Bronchial epithelial cell (primary cell): ENCODE data around the gene DCHS1. TPM values are rescaled to one million over a fixed set of nuclear protein-coding genes. Genes with fewer than 3 reads are reported as not detected.

Experiments
- DNase-seq: peaks from one replicate; pipeline ENCODE4 v3.0.0-alpha.2; 2010; ENCODE audit warnings: low read depth
- FAIRE-seq: peaks from 2 replicates; lab custom pipeline; 2011; peaks lifted over from hg19 to GRCh38; lab: Jason Lieb, UNC
- H3K27me3 ChIP-seq: 2 replicates; pipeline ENCODE4 v1.5.1; 2011; ENCODE audit warnings: low read length; ENCODE audit not compliant: control insufficient read depth, insufficient read depth
- H3K36me3 ChIP-seq: 2 replicates; pipeline ENCODE4 v1.5.1; 2011; ENCODE audit warnings: low read length; ENCODE audit not compliant: control insufficient read depth, insufficient read depth
- H3K4me3 ChIP-seq: 2 replicates; pipeline ENCODE4 v1.5.1; 2011; ENCODE audit warnings: mild to moderate bottlenecking, low read depth, low read length, control low read depth
- CTCF ChIP-seq: IDR thresholded peaks from 2 replicates; pipeline ENCODE4 v1.5.1; 2011; ENCODE audit warnings: mild to moderate bottlenecking, moderate library complexity, low read length, control low read depth, inconsistent platforms; ENCODE audit not compliant: insufficient read depth, severe bottlenecking
- total RNA-seq: library from RNA; depleted of rRNA; stranded (reverse); fragments of >200 nt; gene quantifications from 2 replicates; pipeline ENCODE4 v1.2.1, GENCODE V29; 2014

Gene DCHS1
- total RNA-seq, 1 donor from 2014 or later, result 0.26 TPM

DNA sequence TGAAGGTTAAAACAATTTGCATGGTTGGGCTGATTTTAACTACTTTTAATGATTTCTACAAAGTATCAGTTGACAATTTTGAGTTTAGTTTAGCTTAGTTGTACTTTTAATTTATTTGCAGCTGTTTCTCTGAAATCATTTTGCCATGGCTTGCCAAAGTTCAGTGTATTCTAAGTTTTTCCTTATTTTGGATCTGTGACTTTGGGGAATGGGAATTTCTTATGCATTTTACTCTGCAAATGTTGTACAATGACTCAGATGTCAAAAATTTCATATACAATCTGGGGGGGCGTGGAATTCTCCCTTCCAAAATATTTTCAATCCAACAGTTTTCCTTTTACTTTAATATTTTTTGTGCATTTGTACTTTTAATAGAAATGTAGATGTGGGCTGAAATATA is 8.9 kb upstream of the DCHS1 start:
- no peak for FAIRE-seq
- DNase-seq, result no peak
- no peaks in the 10 kb centered on the region for H3K36me3 ChIP-seq
- no peaks in the 10 kb centered on the region for H3K27me3 ChIP-seq
- no peak for TF ChIP-seq CTCF
- no peak overlapping the region for H3K4me3 ChIP-seq

- Histone ChIP-seq H3K4me3 (no peak overlapping the region), H3K36me3 (no peaks in the 10 kb centered on the region), H3K27me3 (no peaks in the 10 kb centered on the region)
- FAIRE-seq (peak; percentile 64), DNase-seq (no peak)
- TF ChIP-seq CTCF, result no peak
Measured at GRCh38 chr11:6663794-6664469, 8.3 kb upstream of the DCHS1 start.

DNA sequence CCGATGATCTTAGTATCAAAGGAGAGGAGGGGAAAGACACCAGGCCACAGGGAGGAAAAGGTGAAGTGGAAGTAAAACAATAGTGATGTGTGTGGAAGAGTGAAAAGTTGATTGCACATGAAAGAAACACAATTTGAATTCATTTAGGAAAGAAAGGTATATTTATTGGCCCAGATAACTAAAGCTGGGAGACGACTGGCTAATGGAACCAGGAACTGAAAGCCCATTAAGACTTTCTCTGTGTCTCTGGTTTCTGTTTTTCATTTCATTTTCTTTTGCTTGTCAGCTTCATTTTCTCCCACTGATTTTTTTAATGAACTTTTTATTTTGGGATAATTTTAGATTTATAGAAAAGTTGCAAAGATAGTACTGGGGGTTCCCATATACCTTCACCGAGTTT is 5.1 kb upstream of the DCHS1 start:
- DNase-seq, result no peak
- no peaks in the 10 kb centered on the region for H3K36me3 ChIP-seq
- H3K27me3 ChIP-seq, result peaks cover 2% of the 10 kb centered on the region
- FAIRE-seq, result no peak
- H3K4me3 ChIP-seq, result no peak overlapping the region
- TF ChIP-seq CTCF, result no peak

GRCh38 chr11:6658647-6659046 is 3.0 kb upstream of the DCHS1 start:
- Histone ChIP-seq H3K36me3 (no peaks in the 10 kb centered on the region), H3K27me3 (peaks cover 17% of the 10 kb centered on the region), H3K4me3 (no peak overlapping the region)
- no peak for TF ChIP-seq CTCF
- DNase-seq, result no peak
- no peak for FAIRE-seq

GRCh38 chr11:6657346-6657745 is 1.7 kb upstream of the DCHS1 start:
- H3K36me3 ChIP-seq, result no peaks in the 10 kb centered on the region
- peaks cover 20% of the 10 kb centered on the region for H3K27me3 ChIP-seq
- no peak overlapping the region for H3K4me3 ChIP-seq
- FAIRE-seq (no peak), DNase-seq (no peak)
- TF ChIP-seq CTCF, result no peak

DNA sequence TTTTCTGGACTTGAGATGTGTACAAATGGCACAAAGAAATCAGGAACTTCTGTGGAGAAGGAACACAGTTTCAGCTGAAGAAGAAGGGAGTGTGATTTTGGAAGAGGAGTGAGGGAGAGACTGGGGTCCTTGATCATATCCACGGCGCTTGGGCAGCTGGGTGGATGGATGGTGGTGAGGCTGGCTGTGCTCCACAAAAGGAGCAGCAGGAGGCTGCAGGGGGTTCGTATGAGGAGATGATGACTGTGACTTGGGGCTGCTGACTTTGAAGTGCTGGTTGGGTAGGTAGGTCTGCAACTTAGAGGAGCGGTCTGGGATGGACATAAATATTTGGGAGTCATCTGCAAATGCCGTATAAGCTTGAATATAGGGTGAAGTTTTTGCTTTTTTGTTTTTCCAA is 1.3 kb upstream of the DCHS1 start:
- Histone ChIP-seq H3K4me3 (no peak overlapping the region), H3K36me3 (no peaks in the 10 kb centered on the region), H3K27me3 (peaks cover 20% of the 10 kb centered on the region)
- TF ChIP-seq CTCF, result no peak
- DNase-seq (no peak), FAIRE-seq (no peak)
